Omental fat pad (tissue), 4 donors: Measurements from ENCODE around the gene PDE1C. TPM values are rescaled to one million over a fixed set of nuclear protein-coding genes. Genes with fewer than 3 reads are reported as not detected.

ENCODE experiments used
- ATAC-seq: fragments of 150-250 bp; one replicate; pipeline ENCODE4 v1.9.1; 2016; ENCODE audit warnings: mild to moderate bottlenecking, moderate library complexity; ENCODE audit not compliant: low FRiP score
- DNase-seq: peaks from one replicate; pipeline ENCODE4 v3.0.0-alpha.2; 2019; ENCODE audit warnings: low spot score
- total RNA-seq, 4 donors: library from RNA; depleted of rRNA; stranded (reverse); fragments of >200 nt; gene quantifications; one replicate each; pipeline ENCODE4 v1.1.0, GENCODE V29; 2016
- TF ChIP-seq, protein P1 (sequence below), 3 donors: fragments of 450-650 bp; IDR thresholded peaks; one replicate each; pipeline ENCODE4 v1.5.1; 2016 to 2017; ENCODE audit warnings: antibody characterized with exemption in 3 of 3, mild to moderate bottlenecking in 3 of 3, moderate library complexity in 2 of 3

The PDE1C gene
- total RNA-seq, 4 donors from 2014 or later: 2.6 to 20.6 (median 4.3) TPM

DNA sequence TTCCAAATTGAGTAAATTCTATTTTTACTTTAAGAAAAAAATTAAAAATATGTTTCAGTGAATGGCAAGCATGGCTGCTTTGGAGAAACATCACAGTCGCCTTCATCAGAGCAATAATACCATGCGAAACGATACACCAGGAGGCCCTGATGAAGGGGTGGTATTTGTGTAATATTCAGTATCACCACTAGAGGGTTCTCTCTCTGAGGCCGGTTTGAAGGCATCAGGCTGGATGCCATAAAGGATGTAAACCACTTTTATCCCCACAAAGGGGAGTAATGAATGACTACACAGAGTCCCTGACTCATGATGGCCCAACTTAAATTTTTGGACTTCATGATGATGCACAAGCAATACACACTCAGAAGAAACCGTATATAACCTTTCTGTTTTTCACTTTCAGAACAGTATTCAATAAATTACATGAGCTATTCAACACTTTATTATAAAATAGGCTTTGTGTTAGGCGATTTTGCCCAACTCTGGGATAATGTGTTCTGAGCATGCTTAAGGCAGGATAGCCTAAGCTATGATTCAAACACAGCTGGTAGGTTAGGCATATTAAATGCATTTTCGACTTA is 287.7 kb downstream of the PDE1C start:
- DNase-seq (no peak), ATAC-seq (peak; percentile 88)
- TF ChIP-seq, protein P1, sequence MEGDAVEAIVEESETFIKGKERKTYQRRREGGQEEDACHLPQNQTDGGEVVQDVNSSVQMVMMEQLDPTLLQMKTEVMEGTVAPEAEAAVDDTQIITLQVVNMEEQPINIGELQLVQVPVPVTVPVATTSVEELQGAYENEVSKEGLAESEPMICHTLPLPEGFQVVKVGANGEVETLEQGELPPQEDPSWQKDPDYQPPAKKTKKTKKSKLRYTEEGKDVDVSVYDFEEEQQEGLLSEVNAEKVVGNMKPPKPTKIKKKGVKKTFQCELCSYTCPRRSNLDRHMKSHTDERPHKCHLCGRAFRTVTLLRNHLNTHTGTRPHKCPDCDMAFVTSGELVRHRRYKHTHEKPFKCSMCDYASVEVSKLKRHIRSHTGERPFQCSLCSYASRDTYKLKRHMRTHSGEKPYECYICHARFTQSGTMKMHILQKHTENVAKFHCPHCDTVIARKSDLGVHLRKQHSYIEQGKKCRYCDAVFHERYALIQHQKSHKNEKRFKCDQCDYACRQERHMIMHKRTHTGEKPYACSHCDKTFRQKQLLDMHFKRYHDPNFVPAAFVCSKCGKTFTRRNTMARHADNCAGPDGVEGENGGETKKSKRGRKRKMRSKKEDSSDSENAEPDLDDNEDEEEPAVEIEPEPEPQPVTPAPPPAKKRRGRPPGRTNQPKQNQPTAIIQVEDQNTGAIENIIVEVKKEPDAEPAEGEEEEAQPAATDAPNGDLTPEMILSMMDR (IDR thresholded peaks at IDR 0.05): peak in 1 of 3 donors; percentile 31

DNA sequence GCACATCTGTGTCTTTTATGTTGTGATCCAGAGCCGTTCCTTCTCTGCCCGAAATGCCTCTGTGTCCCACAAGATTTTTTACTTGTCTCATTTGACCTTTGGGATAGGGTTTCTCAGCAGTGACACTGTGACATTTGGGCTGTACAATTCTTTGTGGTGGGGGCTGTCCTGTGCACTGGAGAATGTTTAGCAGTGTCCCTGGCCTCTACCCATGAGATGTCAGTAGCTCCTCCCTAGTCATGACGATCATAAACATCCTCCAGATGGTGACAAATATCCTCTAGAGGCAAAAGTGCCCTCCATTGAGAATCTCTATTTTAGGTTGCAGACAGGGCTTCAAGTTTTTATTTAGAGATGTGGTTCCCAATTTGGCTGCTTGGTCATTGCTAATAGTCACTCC is 291.9 kb downstream of the PDE1C start:
- ATAC-seq (no peak), DNase-seq (no peak)
- TF ChIP-seq, protein P1 (IDR thresholded peaks at IDR 0.05): no peak

DNA sequence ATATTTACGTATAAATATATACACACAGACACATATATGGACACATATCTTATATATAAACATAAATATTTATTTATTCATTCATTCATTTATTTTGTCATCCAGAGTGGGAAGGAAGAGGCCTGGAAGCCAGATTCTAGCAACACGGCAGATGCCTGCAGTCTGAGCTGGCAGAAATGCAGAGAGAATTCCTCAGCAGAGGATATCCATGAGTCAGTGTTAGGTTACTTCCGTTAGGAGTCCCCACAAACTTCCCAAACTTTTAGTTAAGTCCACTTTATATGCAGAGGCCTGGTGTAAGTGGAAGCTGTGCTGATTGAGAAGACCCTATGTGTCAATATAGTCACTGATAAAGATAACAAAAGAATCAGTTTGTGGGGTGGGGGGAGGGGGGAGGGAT is 293.6 kb downstream of the PDE1C start:
- no peak for ATAC-seq
- no peak for DNase-seq
- TF ChIP-seq, protein P1 (IDR thresholded peaks at IDR 0.05): no peak

DNA sequence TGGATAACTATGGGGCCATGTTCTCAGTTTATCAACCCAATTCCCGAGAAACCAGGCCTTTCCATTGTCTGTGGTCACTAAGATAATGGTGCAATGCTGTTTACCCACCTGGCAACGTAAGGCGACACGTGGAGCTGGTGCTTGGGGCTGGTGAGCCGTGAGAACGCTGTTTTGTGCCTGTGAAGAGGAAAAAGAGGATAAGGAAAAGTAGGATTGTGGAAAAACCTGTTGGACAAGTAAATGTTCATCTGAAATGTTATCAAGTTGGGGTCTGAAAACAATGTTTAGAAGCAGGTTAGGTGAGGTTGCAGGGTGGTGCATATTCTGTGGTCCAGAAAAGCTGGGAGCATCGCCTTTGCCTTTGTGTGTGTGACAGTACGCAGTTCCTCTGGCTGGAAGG is 294.7 kb downstream of the PDE1C start:
- ATAC-seq: no peak
- no peak for DNase-seq
- TF ChIP-seq, protein P1 (IDR thresholded peaks at IDR 0.05): no peak

DNA sequence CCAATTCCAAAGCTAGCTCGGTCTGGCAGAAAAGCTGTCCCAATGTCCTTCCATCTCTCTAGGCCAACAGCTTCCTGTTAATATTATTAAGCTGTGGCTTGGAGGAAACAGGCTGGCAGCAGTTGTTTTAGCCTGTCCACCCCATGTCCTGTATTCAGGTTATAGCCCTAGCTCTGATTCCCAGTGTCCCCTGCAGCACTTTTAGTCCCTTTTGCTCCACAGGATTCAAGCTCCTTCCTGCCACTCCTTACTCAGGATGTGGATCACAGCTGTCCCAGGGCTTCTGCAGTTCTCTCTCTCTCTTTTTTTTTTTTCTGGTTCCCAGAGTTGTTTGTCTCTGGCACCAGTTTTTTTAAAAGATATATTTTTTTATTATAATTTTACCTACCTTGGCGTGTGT is 298.0 kb downstream of the PDE1C start:
- ATAC-seq (no peak), DNase-seq (no peak)
- TF ChIP-seq, protein P1 (IDR thresholded peaks at IDR 0.05): no peak

DNA sequence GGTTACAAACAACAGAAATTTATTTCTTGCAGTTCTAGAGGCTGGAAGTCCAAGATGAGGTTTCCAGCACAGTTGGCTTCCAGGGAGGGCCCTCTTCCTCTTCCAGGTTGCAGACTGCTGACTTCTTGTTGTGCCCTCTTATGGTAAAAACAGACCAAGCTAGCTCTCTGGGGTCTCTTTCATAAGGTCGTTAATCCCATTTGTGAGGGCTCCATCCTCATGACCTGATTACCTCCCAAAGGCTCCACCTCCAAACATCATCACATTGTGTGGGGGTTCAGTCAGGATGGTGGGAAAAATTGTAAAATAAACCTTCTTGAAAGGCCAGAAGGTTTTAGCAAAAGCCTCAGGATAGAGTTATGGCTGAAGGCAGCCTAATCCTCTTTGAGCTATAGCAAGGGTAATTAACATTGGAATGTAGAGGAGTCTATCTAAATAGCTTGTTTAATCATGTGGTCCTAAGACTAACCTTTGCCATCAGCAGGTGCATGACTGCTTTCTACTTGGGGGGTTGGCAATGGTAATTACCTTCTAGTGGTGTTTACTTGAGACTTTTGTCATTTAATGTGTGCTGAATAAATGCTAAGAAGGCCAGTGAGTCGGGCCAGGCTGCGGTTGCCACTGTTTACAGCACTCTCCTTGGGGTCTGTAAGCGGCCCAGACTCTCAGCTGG is 302.4 kb downstream of the PDE1C start:
- ATAC-seq: no peak
- no peak for DNase-seq
- TF ChIP-seq, protein P1 (IDR thresholded peaks at IDR 0.05): no peak

DNA sequence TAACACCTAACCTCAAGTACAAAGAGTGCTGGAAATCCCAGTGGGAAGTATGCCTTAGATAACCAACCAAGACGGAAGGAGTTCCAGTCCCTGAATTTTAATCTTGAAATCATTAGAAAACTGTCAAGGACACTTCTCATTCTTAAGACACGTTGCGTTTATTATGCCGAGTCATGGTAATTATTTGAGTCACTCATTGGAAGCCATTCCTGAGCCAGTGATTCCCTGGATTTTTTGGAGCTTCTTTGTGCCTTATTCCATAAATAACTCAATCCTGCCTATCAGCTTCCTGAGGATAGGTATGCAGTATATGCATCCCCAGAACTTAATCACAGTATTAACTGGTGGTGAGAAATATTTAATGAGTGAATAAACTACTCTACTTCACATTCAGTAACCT is 305.7 kb downstream of the PDE1C start:
- DNase-seq (no peak), ATAC-seq (no peak)
- TF ChIP-seq, protein P1 (IDR thresholded peaks at IDR 0.05): no peak
